ENCODE results near the gene FSCN2.

FSCN2 gene

DNA sequence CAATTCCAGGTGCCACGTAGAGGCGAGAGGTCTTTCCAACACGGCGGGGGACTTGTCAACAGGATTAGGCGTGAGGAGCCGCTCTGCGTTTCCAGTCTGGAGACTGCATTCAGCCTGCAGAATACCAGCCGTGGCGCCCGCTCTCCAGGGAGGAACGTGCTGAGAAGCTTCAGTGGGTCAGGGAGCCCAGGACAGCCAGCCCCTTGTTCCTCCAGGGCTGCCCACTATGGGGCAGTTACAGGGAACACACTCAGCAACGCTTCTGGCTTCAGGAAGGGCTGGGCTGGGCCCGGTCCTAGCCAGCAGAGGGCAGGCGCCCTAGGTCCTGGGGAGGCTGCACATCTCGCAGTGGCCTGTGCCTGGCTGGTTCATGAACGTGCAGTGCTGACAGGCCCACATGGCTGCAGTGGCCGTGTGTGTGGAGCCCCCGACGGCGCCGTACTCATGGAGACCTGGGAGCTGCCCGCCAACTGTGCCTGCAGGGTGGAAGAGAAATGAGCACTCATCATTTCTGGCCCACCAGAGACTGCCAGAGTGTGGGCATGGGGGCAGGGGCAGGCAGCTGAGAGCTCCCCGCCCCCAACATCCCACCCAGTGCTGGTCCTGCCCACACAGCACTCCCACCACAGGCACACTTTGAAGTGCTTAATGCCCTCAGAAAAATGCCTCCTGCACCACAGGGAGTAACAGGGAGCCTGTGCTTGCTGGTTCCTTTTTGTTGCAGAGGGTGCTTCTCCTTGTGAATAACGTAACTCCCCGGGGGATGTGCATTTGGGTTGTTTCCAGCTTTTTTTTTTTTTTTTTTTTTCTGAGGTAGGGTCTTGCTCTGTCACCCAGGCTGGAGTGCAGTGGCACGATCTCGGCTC lies 31.0 kb downstream of the FSCN2 start:
- DNase-seq: no peak

DNA sequence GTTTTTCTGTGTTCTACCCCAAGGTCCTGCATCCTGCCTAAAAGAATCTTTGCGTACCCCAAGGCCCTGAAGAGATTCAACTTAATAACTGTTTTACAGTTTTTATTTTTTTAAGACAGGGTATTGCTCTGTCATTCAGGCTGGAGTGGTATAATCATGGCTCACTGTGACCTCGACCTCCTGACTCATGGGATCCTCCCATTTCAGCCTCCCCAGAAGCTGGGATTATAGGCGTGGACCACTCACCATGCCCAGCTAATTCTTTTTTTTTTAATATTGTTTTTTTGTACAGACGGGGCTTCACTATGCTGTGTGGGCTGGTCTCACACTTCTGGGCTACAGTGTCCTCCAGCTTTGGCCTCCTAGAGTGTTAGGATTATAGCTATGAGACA lies 33.3 kb downstream of the FSCN2 start:
- no peak for DNase-seq

DNA sequence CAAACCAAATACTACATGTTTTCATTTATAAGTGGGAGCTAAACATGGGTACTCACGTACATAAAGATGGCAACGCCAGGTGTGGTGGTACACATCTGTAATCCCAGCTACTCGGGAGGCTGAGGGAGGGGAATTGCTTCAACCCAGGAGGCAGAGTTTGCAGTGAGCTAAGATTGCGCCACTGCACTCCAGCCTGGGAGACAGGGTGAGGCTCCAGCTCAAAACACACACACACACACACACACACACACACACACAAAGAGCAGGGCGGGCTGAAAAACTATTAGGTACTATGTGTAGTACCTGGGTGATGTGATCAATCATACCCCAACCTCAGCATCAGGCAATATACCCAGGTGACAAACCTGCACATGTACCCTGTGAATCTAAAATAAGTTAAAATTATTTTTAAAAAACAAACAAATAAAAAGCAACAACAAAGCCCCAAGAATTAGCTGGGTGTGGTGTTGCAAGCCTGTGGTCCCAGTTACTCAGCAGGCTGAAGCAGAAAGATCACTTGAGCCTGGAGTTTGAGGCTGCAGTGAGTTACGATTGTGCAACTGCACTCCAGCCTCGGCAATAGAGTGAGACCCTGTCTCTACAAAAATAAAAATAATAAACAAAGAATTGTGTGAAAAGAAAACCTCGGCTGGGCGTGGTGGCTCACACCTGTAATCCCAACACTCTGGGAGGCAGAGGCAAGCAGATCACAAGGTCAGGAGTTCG lies 35.8 kb downstream of the FSCN2 start:
- DNase-seq: no peak

DNA sequence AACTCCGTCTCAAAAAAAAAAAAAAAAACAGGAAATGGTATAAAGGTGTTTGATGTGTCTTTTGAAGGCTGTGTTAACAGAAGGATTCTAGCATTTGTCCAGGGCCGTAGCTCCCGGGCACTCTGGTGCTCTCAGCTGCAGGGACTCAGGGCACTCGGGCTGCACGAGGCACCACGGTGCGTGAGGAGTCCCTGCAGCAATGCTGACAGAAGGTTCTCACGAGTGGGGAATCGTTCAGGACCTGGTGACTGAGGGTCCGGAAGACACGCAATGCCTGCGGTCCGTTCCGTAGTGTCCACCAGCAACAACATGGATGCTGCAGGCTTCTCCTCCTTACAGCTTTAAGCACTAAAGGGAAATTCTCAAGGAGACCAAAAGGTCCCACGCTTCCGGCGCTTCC lies 36.6 kb downstream of the FSCN2 start:
- DNase-seq: no peak

DNA sequence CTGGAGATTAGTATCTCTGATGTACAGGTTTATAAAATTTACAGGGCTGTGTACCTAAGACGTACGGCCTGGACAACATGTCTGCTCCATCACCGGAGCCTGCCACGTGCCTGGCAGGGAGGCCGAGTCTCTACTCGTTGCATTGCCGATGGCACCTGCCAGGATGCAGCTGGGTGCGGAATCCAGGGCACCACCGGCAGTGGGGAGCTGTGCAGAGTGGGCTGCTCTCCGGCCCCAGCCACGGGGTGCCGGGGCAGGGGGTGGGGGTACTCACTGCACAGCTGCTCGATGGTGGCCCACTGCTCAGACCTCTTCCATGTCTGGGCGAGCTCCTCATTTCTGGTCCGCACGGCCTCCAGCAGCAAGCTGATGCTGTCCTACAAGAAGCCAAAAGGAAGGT lies 37.1 kb downstream of the FSCN2 start:
- no peak for DNase-seq

DNA sequence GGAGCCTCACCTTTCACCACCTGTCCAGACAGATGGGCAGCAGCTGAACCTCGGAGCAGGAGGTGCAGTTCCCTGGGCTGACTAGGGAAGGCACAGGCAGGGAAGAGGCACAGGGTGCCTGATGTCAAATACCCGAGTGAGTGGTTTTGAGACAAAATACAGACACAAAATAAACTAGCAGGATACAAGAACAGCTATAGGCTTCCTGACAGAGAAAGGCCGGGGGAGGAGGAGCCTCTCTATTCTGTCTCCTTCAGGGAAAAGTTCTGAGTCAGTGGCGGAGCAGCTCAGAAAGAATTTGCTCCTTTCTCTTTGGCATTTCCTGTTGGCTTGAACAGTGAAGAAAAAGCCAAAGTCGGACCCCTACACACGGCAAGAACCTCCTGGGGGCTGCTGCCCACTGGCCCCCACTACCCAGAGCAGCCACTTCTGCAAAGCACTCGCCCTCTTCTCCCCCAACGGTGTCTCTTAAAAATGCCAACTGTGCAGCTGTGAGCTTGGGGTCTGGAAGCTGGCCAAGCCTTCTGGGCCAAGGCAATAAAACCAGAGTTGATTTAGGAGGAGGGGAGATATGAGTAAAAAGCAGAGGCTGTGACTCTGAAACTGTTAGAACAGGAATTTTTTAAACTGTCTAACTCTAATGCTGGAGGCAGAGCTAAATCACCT lies 38.4 kb downstream of the FSCN2 start:
- peak; percentile 82 for DNase-seq

DNA sequence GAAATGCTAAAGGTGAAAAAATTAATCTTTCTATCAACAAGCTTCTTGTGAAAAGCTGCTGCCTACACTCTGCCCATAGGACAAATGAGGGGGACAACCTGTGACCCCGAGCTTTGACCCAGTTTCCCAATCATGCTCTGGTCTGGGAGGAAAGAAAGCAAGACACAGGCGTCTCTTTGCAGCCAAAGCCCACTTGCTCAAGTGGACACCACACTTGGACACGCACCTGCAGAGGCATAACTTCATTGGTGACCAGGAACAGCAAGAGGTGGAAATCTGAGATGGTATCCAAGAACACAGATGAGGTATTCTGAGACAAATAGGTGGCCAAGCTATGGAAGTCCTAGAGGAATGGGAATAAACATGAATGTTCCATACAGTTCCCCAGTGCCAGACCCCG lies 39.0 kb downstream of the FSCN2 start:
- DNase-seq: no peak

DNA sequence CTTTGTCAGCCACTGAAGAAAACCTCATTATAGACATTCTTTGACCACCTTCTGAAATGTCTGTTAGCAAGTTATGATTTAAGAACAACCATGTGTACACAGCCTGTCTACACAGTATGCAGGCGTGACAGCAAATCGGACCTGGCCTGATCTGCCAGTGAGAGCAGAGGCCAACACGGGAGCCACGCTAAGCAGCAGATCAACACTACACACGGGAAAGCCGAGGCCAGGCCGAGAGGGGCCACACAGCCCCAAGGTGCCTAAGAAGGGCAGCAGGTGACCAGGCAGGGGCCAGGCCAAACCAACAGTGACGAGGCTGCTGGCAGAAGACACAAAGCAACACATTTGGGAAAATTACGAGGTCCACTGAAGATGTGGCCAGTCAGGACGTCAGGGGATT lies 40.2 kb downstream of the FSCN2 start:
- no peak for DNase-seq

DNA sequence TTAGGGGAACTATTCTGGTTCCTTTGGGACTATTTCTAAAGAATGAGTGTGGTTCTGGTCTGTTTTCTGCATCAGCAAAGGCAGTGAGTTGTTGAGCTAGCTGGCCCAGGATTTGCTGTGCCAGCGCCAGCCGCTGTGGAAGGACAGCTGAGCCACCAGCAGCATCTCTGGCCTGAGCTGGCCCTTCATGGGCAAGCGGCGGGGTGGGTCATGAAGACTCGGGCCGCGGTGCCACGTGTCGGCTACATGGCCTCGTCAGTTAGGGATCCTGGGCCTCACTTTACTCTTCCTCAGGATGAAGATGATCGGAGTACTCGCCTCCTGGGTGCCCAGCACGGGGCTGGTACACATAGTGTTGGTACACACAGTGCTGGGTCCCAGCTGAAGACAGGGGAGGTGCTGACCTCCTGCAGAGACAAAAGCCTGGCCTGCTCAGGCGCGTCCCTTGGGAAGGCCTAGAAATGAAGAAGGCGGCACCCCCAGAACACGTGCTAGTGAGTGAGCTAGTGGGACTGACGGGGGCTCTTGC lies 41.9 kb downstream of the FSCN2 start:
- no peak for DNase-seq

DNA sequence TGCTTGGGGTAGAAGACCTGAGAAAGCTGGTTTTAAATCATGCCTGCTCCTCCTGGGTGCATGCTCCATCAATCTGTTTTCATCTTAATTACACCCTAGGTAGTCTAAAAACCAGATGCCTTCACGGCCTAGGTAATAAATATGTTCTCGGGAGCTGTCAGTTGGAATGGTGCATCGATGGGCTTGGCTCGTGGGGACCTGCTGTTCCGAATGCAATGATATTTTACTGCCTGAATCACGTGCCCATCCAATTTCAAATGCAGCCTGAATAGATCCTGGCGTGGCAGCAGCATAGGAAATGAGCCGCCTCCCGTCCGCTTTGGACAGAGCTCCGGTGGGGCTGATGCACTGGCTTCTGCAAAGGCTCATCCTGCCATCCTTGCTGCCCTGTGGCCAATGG lies 42.8 kb downstream of the FSCN2 start:
- DNase-seq: peak; percentile 50

DNA sequence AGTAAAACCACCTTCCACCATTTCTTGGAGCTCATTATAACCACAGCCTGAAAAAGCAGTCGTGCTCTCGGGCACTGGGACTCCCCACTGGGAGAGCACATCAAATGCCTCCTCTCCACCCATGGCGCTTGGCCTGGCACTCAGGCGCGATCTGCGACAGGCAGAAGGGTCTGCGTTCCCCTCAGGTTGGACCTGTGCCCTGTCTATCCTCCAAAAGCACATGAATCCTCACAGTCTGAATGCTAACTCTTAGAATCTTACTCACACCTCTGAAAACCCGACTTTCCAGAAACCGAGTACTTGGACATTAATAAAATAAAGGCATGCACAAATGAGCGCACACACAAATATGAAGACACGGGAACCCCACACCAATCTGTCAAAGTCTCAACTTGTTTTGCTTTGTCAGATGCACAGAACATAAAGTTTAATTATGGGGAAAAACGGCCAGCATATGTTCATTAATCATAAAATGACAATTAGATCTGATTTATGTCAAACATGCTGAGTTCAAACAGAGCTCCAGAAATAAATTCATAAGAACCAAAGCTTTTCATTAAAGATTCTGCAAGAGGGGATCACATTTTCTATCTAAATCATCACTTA lies 44.5 kb downstream of the FSCN2 start:
- DNase-seq: peak; percentile 94

DNA sequence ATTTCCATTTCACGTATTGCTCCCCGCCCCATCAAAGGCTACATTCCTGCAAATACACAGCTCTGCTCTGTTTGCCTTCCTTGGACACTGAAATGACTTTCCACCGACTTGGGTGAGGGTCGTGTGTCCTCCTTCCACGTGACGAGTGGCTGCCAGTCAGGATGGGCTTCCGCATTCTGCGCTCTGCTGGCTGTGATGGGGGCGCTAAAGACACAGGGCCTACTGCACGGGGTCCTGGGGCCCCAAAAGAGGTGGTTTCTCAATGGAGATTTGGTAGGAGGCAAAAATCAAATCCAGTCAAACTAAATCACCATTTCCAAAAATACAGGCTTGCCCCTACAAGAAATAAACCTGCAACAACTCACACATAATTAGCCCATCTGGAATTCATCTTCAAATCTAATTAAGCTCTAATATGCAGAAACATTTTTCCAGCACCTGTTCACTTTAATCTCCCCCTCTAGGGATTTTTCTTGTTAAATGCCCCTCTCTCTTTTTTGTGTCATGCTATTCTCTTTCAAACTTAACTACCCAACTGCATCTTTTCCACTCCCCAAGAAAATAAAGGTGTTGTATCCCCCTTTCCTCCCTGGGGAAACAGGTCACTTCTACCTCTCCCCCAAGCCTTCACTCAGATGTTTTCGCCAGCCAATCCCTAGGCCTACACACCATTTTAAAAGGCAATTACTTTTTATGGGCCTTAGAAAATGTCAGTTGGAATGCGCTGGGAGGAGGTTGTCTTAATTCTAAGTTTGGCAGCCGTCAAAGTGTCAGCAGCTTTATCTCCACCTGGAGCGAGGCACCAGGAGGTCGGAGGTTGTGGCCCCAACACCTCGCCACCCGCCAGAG lies 45.8 kb downstream of the FSCN2 start:
- DNase-seq: peak; percentile 79

DNA sequence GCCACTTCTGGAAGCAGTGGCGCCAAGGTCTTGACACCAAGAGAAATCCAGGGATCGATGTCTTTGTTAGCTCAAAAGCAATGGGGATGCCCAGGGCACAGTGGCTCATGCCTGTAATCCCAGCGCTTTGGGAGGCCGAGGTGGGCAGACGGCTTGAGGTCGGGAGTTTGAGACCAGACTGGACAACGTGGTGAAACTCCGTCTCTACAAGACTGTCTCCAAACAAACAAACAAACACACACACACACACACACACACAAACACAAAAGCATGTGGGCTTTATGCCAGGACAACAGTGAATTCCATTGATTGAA lies 46.4 kb downstream of the FSCN2 start:
- DNase-seq: no peak

DNA sequence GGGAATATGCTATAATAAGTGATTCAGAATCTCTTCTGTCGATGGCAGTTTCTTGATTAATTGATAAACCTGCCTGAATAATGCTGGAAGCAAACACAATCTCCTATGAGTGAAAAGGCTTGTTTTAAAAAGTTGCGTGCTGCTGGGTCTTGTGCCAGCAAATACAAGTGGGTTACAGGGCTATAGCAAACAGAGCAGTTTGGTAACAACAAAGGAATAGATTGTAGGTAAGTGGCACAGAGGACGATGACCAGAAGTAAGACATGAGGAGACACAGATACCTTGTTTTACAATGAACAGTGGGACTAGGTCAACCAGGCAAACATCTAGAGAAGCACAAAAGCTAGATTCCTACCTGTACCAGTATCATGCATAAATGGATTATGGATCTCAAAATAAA lies 47.7 kb downstream of the FSCN2 start:
- no peak for DNase-seq

DNA sequence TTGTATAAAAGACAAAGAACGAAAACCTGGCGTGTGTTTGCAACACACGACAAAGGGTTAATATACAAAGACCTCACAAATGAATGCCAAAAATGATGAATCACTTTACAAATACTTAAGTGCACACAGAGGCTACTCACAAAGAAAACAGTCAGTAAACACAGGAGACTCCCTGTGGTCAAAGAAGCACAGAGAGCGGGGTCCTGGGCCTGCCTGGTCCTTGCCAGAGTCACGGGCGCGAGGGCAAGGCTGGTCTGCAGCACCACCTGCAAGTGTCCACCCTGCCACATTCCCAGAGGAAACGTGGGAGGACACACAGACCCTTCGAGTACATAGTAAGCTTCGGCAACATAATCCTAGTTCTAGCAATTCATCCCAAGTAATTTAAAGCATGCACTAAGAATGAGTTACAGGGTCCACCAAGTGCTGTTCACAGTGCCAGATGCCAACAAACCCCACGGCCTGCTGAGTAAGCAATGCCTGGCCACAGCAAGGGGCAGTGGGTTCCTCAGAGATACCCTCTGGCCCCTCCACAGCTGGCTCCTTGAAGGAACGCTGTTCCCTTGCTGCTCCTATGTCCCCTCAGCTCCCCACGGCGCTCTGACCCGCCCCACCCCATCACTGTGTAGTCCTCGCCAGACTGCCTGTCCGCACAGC lies 48.6 kb downstream of the FSCN2 start:
- no peak for DNase-seq

DNA sequence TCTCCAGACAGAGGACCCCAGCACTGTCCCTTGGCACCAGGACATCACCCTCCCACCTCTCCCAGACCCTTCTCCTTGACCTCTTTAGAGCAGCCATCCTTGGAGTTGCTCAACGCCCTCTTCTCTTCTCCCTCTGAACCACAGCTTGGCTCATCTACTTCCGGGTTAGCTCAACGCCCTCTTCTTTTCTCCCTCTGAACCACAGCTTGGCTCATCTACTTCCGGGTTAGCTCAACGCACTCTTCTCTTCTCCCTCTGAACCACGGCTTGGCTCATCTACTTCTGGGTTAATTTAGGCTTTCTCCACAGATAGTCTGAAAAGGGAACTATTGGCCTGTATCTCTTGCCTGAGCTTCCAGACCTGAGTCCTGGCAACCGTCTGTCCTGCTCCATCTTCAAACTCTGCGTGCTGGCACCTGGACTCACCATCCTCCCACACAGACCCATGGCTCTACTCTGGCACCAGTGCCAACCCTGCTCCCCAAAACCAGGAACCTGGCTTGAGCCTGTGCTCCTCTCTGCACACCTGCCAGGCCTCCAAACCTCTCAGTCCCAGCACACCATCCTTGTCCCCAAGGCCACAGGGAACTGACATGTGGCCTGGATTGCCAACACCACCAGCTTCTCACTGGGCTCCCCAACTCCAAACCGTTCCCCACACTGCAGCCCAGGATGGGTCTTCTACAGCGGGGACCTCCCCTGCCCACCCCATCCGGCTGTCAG lies 49.3 kb downstream of the FSCN2 start:
- no peak for DNase-seq

DNA sequence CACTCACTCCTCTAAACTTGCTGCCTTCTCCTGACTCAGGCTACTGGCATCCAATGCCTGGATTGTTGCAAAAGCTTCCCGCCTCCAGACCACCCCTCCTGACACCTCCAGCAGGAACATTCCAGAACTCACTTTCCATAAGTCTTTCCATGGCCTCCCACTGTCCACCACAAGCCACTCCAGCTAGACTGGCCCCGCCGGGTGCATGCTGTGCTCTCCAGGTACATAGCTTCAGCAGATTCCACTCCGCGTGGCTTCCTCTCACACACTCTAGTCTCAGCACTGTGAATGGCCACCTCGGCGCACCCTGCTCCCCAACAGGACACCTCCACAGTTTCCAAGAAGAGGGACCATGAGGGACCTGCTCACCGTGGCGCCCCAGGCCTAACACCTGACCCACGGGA lies 49.9 kb downstream of the FSCN2 start:
- no peak for DNase-seq

DNA sequence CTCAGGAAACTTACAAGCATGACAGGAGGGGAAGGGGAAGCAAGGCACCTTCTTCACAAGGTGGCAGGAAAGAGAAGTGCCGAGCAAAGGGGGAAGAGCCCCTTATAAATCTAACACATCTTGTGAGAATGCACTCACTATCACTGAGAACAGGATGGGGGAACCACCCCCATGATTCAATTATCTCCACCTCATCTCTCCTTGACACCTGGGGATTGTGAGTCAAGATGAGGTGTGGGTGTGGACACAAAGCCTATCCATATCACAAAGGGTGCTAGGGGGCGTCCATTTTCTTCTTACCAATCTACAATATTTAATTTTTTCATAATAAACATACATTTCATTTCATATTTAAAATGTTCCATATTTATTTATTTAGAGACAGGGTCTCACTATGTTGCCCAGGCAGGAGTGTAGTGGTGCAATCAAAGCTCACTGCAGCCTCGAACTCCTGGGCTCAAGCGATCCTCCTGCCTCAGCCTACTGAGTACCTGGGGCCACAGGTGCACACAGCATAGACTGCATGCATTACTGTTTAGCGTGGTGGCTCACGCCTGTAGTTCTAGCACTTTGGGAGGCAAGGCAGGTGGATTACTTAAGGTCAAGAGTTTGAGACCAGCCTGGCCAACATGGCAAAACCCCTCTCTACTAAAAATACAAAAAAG lies 50.5 kb downstream of the FSCN2 start:
- DNase-seq: no peak

DNA sequence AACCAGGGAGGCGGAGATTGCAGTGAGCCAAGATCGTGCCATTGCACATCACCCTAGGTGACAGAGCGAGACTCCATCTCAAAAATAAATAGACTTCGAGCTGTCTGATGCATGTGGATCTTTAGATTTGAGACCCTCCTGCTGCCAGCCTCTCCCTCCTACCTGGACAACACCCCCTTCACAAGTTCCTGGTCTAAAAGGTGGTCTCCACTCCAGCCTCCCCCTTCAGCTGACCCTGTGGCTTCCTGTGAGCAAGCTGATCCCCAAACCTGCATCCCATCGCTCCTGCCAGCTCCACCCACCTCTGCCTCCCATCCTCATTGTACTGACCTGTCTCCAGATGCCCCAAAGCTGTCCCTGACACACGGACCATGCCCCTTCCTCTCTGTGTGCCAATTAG lies 51.1 kb downstream of the FSCN2 start:
- DNase-seq: no peak

DNA sequence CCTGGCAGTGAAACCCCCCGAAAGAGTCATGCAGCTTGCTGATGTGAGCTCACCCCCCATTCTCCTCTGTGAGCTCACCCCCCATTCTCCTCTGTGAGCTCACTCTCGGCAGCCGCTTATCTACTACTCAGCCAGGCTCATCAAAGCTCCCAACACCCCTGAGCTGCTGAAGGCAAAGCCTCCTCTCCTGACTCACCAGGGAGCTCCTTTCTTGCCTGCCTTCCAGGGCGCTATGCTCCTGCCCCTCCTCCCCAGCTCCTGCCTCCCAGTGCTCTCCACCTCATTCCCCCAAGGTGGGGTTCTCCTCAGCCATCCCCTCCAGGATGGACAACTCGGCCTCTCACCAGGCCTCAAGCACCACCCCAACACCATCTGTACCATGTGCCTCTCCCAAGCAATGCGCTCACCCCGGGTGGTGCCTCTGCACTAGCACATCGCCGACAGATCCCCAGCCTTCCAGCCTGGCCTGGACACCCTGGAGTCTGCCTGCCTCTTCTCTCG lies 51.7 kb downstream of the FSCN2 start:
- no peak for DNase-seq
